ENCODE results near the gene NT5DC4. TPM values are rescaled to one million over a fixed set of nuclear protein-coding genes. Genes with fewer than 3 reads are reported as not detected.

NT5DC4 gene
- total RNA-seq, 1 experiment from 2014 or later = 0.04 TPM

GRCh38 chr2:112733871-112734270 lies 13.1 kb downstream of the NT5DC4 start:
- Histone ChIP-seq H3K4me1 (ENCODE audit: insufficient read depth, low read length) (peaks cover 25% of the 10 kb centered on the region), H3K4me2 (ENCODE audit: low read length) (no peak overlapping the region), H3K9me3 (ENCODE audit: low read length) (no peaks in the 10 kb centered on the region), H3F3A (ENCODE audit: low read length, unreplicated experiment) (peaks cover 6% of the 10 kb centered on the region), H3K9ac (ENCODE audit: low read length) (no peak overlapping the region), H2AFZ (ENCODE audit: low read length) (no peak overlapping the region), H3K79me2 (ENCODE audit: low read length) (no peaks in the 10 kb centered on the region), H3K36me3 (ENCODE audit: low read depth, low read length) (peaks cover 10% of the 10 kb centered on the region), H3K9me2 (replicated peaks; ENCODE audit: low read length) (no peaks in the 10 kb centered on the region), H3K27ac (ENCODE audit: low read length) (no peak overlapping the region), H3K4me3 (ENCODE audit: low read length) (no peak overlapping the region), H3K27me3 (ENCODE audit: low read length) (no peaks in the 10 kb centered on the region), H4K20me1 (ENCODE audit: low read length) (no peaks in the 10 kb centered on the region)
- CTCF ChIA-PET = no interaction called here
- ATAC-seq (no peak), DNase-seq (no peak)
- intact Hi-C loops (cut with micrococcal nuclease) = no loop called here
- no TSS peak for BruUV-seq (replicated peaks)
- TF ChIP-seq CTCF (conservative IDR thresholded peaks at IDR 0.05; ENCODE audit: low read depth, low read length) = no peak
- TF ChIP-seq EZH2phosphoT487 (IDR thresholded peaks at IDR 0.05; ENCODE audit: borderline replicate concordance, low read length) = no peak
- no peak for TF ChIP-seq EZH2 (IDR thresholded peaks at IDR 0.05; ENCODE audit: low read length, unreplicated experiment)
- POLR2A ChIA-PET (ENCODE audit: unreplicated experiment) = no interaction called here

- no TSS peak for BruUV-seq (replicated peaks)
- Histone ChIP-seq H3K4me2 (ENCODE audit: low read length) (peak overlapping the region; percentile 39), H3K4me1 (ENCODE audit: insufficient read depth, low read length) (peaks cover 25% of the 10 kb centered on the region), H3F3A (ENCODE audit: low read length, unreplicated experiment) (peaks cover 6% of the 10 kb centered on the region), H3K9ac (ENCODE audit: low read length) (peak overlapping the region; percentile 32), H3K9me3 (ENCODE audit: low read length) (no peaks in the 10 kb centered on the region), H3K4me3 (ENCODE audit: low read length) (peak overlapping the region; percentile 14; the same call in 1 of the 2 replicates), H3K27me3 (ENCODE audit: low read length) (no peaks in the 10 kb centered on the region), H3K27ac (ENCODE audit: low read length) (peak overlapping the region; percentile 87), H3K79me2 (ENCODE audit: low read length) (no peaks in the 10 kb centered on the region), H4K20me1 (ENCODE audit: low read length) (no peaks in the 10 kb centered on the region), H2AFZ (ENCODE audit: low read length) (no peak overlapping the region), H3K9me2 (replicated peaks; ENCODE audit: low read length) (no peaks in the 10 kb centered on the region), H3K36me3 (ENCODE audit: low read depth, low read length) (peaks cover 42% of the 10 kb centered on the region)
- intact Hi-C loops (cut with micrococcal nuclease) = no loop called here
- POLR2A ChIA-PET (ENCODE audit: unreplicated experiment) = interaction anchor here (0.8 kb wide), 1 partner anchor 169 kb away, joined by 7 read pairs; no protein-coding TSS in a partner anchor
- ATAC-seq = peak; percentile 70
- TF ChIP-seq CTCF (conservative IDR thresholded peaks at IDR 0.05; ENCODE audit: low read depth, low read length) = no peak
- TF ChIP-seq EZH2 (IDR thresholded peaks at IDR 0.05; ENCODE audit: low read length, unreplicated experiment) = no peak
- TF ChIP-seq EZH2phosphoT487 (IDR thresholded peaks at IDR 0.05; ENCODE audit: borderline replicate concordance, low read length) = no peak
- CTCF ChIA-PET = interaction anchor here (0.7 to 2.0 kb wide), 2 partner anchors 205 to 221 kb away, joined by 4 to 8 read pairs; no protein-coding TSS in a partner anchor
- DNase-seq = peak; percentile 45
Observed at GRCh38 chr2:112737542-112738232, 16.9 kb downstream of the NT5DC4 start.

GRCh38 chr2:112740527-112740926 lies 19.7 kb downstream of the NT5DC4 start:
- intact Hi-C loops (cut with micrococcal nuclease) = no loop called here
- Histone ChIP-seq H3K4me2 (ENCODE audit: low read length) (no peak overlapping the region), H3K79me2 (ENCODE audit: low read length) (peaks cover under 1% of the 10 kb centered on the region; the same call in 1 of the 2 replicates), H3K4me1 (ENCODE audit: insufficient read depth, low read length) (peaks cover 25% of the 10 kb centered on the region), H3K9ac (ENCODE audit: low read length) (no peak overlapping the region), H4K20me1 (ENCODE audit: low read length) (no peaks in the 10 kb centered on the region), H3K27ac (ENCODE audit: low read length) (no peak overlapping the region), H3K9me3 (ENCODE audit: low read length) (no peaks in the 10 kb centered on the region), H3K9me2 (replicated peaks; ENCODE audit: low read length) (no peaks in the 10 kb centered on the region), H2AFZ (ENCODE audit: low read length) (no peak overlapping the region), H3K27me3 (ENCODE audit: low read length) (no peaks in the 10 kb centered on the region), H3K4me3 (ENCODE audit: low read length) (no peak overlapping the region), H3F3A (ENCODE audit: low read length, unreplicated experiment) (peaks cover 6% of the 10 kb centered on the region), H3K36me3 (ENCODE audit: low read depth, low read length) (peaks cover 63% of the 10 kb centered on the region)
- no TSS peak for BruUV-seq (replicated peaks)
- no peak for DNase-seq
- no peak for ATAC-seq
- CTCF ChIA-PET = interaction anchor here (0.6 kb wide), 2 partner anchors 32 to 201 kb away, joined by 7 to 9 read pairs; no protein-coding TSS in a partner anchor
- POLR2A ChIA-PET (ENCODE audit: unreplicated experiment) = no interaction called here
- TF ChIP-seq EZH2 (IDR thresholded peaks at IDR 0.05; ENCODE audit: low read length, unreplicated experiment) = no peak
- TF ChIP-seq EZH2phosphoT487 (IDR thresholded peaks at IDR 0.05; ENCODE audit: borderline replicate concordance, low read length) = no peak
- TF ChIP-seq CTCF (conservative IDR thresholded peaks at IDR 0.05; ENCODE audit: low read depth, low read length) = no peak

Data from PC-3 (cell line).